ENCODE measurements around the gene SMC1B.

Gene SMC1B

GRCh38 chr22:45397806-45398205, 15.6 kb downstream of the SMC1B start:
- Histone ChIP-seq H3K4me3 (ENCODE audit: insufficient read depth, low read length, poor library complexity, severe bottlenecking) (no peak overlapping the region), H3K9me3 (ENCODE audit: insufficient read depth, low read length) (peaks cover 8% of the 10 kb centered on the region; the same call in 1 of the 2 replicates), H2AFZ (ENCODE audit: low read depth, low read length, severe bottlenecking) (no peak overlapping the region), H3K36me3 (ENCODE audit: low read length) (no peaks in the 10 kb centered on the region), H3K9ac (ENCODE audit: low read length) (no peak overlapping the region), H3K4me2 (ENCODE audit: low read depth, low read length, poor library complexity, severe bottlenecking) (no peak overlapping the region), H3K27me3 (ENCODE audit: low read length) (no peaks in the 10 kb centered on the region), H4K20me1 (ENCODE audit: low read depth, low read length) (no peaks in the 10 kb centered on the region), H3K27ac (ENCODE audit: low read depth, low read length) (no peak overlapping the region), H3K79me2 (ENCODE audit: insufficient read depth, low read length) (no peaks in the 10 kb centered on the region), H3F3A (ENCODE audit: insufficient read depth) (no peaks in the 10 kb centered on the region), H3K9me2 (replicated peaks; ENCODE audit: insufficient read depth, low read length) (no peaks in the 10 kb centered on the region)
- TF ChIP-seq CTCF (IDR thresholded peaks at IDR 0.05; ENCODE audit: insufficient read depth, low read length, poor library complexity, severe bottlenecking) = no peak
- TF ChIP-seq EZH2phosphoT487 (conservative IDR thresholded peaks at IDR 0.05; ENCODE audit: low read length) = no peak

GRCh38 chr22:45389546-45389945, 23.9 kb downstream of the SMC1B start:
- Histone ChIP-seq H3K79me2 (ENCODE audit: insufficient read depth, low read length) (no peaks in the 10 kb centered on the region), H3K9me2 (replicated peaks; ENCODE audit: insufficient read depth, low read length) (no peaks in the 10 kb centered on the region), H3F3A (ENCODE audit: insufficient read depth) (no peaks in the 10 kb centered on the region), H3K9ac (ENCODE audit: low read length) (no peak overlapping the region), H3K4me2 (ENCODE audit: low read depth, low read length, poor library complexity, severe bottlenecking) (no peak overlapping the region), H3K4me3 (ENCODE audit: insufficient read depth, low read length, poor library complexity, severe bottlenecking) (no peak overlapping the region), H3K36me3 (ENCODE audit: low read length) (no peaks in the 10 kb centered on the region), H3K9me3 (ENCODE audit: insufficient read depth, low read length) (no peaks in the 10 kb centered on the region), H4K20me1 (ENCODE audit: low read depth, low read length) (no peaks in the 10 kb centered on the region), H3K27ac (ENCODE audit: low read depth, low read length) (no peak overlapping the region), H2AFZ (ENCODE audit: low read depth, low read length, severe bottlenecking) (no peak overlapping the region), H3K27me3 (ENCODE audit: low read length) (no peaks in the 10 kb centered on the region)
- TF ChIP-seq CTCF (IDR thresholded peaks at IDR 0.05; ENCODE audit: insufficient read depth, low read length, poor library complexity, severe bottlenecking) (no peak), EZH2phosphoT487 (conservative IDR thresholded peaks at IDR 0.05; ENCODE audit: low read length) (no peak)

GRCh38 chr22:45381348-45381747, 32.1 kb downstream of the SMC1B start:
- H3K79me2 ChIP-seq (ENCODE audit: insufficient read depth, low read length) = no peaks in the 10 kb centered on the region
- H2AFZ ChIP-seq (ENCODE audit: low read depth, low read length, severe bottlenecking) = no peak overlapping the region
- no peaks in the 10 kb centered on the region for H4K20me1 ChIP-seq (ENCODE audit: low read depth, low read length)
- no peak overlapping the region for H3K9ac ChIP-seq (ENCODE audit: low read length)
- no peak overlapping the region for H3K4me3 ChIP-seq (ENCODE audit: insufficient read depth, low read length, poor library complexity, severe bottlenecking)
- H3K36me3 ChIP-seq (ENCODE audit: low read length) = no peaks in the 10 kb centered on the region
- H3K9me3 ChIP-seq (ENCODE audit: insufficient read depth, low read length) = no peaks in the 10 kb centered on the region
- H3K4me2 ChIP-seq (ENCODE audit: low read depth, low read length, poor library complexity, severe bottlenecking) = no peak overlapping the region
- no peak overlapping the region for H3K27ac ChIP-seq (ENCODE audit: low read depth, low read length)
- H3K27me3 ChIP-seq (ENCODE audit: low read length) = no peaks in the 10 kb centered on the region
- TF ChIP-seq EZH2phosphoT487 (conservative IDR thresholded peaks at IDR 0.05; ENCODE audit: low read length) = no peak
- no peak for TF ChIP-seq CTCF (IDR thresholded peaks at IDR 0.05; ENCODE audit: insufficient read depth, low read length, poor library complexity, severe bottlenecking)
- H3K9me2 ChIP-seq (replicated peaks; ENCODE audit: insufficient read depth, low read length) = no peaks in the 10 kb centered on the region
- no peaks in the 10 kb centered on the region for H3F3A ChIP-seq (ENCODE audit: insufficient read depth)

Data from SU-DHL-6 (cell line).